Testis (tissue), 3 donors: ENCODE results near the gene SLC49A3. TPM values are rescaled to one million over a fixed set of nuclear protein-coding genes. Genes with fewer than 3 reads are reported as not detected.

ENCODE experiments used
- DNase-seq: peaks from one replicate; pipeline ENCODE4 v3.0.0-alpha.2; 2019
- H3K27ac ChIP-seq, 2 donors: fragments of 200-600 bp; sonication (generic); one replicate each; pipeline ENCODE4 v1.5.1; 2019
- H3K27me3 ChIP-seq: fragments of 200-600 bp; sonication (generic); one replicate; pipeline ENCODE4 v1.5.1; 2019
- H3K36me3 ChIP-seq: fragments of 200-600 bp; sonication (generic); one replicate; pipeline ENCODE4 v1.5.1; 2017; ENCODE audit warnings: low read depth; ENCODE audit errors: missing control alignments
- H3K4me1 ChIP-seq: fragments of 200-600 bp; sonication (generic); one replicate; pipeline ENCODE4 v1.5.1; 2019
- H3K4me3 ChIP-seq, 2 donors: fragments of 200-600 bp; sonication (generic); one replicate each; pipeline ENCODE4 v1.5.1; 2017 to 2019
- H3K9me3 ChIP-seq: fragments of 200-600 bp; sonication (generic); one replicate; pipeline ENCODE4 v1.5.1; 2017
- CTCF ChIP-seq, 3 experiments: fragments of 450-650 bp in 2 of 3; fragments of 200-600 bp in 1 of 3; sonication (generic) in 1 of 3; IDR thresholded peaks; one replicate each; pipeline ENCODE4 v1.5.1; 2016 to 2019; ENCODE audit warnings: antibody characterized with exemption in 3 of 3, mild to moderate bottlenecking in 2 of 3, moderate library complexity in 1 of 3
- POLR2A ChIP-seq: fragments of 450-650 bp; IDR thresholded peaks from one replicate; pipeline ENCODE4 v1.6.1; 2017; ENCODE audit warnings: antibody characterized with exemption, mild to moderate bottlenecking, moderate library complexity
- WGBS, 2 donors: methylation state at CpG; one replicate each; pipeline ENCODE4 v1.1.5; 2018; 5-methylcytosine and 5-hydroxymethylcytosine counted together
- intact Hi-C: fragments of 100-400 bp; cut with DNase I; formaldehyde crosslinking; loops from one replicate; pipeline ENCODE4 v1.15.1; 2023; ENCODE audit warnings: low total_unique reads
- polyA plus RNA-seq: library from polyadenylated mRNA; stranded (reverse); fragments of 350-450 nt; fragmentation: Illumina TruSeq; extraction: RNeasy Lipid Tissue Mini Kit (QIAGEN cat#74804); gene quantifications from one replicate; pipeline ENCODE4 v1.2.3, GENCODE V29; 2014; ENCODE audit warnings: low read depth, low replicate concordance; ENCODE audit not compliant: insufficient read depth
- total RNA-seq, 2 donors: library from RNA; depleted of rRNA; stranded (reverse); fragments of >200 nt; gene quantifications; one replicate each; pipeline ENCODE4 v1.2.3, GENCODE V29; 2016

The SLC49A3 gene
- total and polyA plus RNA-seq, 3 donors from 2014 or later = 7.3 to 23.5 (median 10.1) TPM

GRCh38 chr4:658681-659667 lies 30.0 kb downstream of the SLC49A3 start:
- no peak for DNase-seq
- intact Hi-C loops = no loop called here
- Histone ChIP-seq H3K36me3 (no peaks in the 10 kb centered on the region), H3K9me3 (no peaks in the 10 kb centered on the region), H3K27ac (no peak overlapping the region), H3K4me1 (peaks cover under 1% of the 10 kb centered on the region), H3K4me3 (no peak overlapping the region), H3K27me3 (no peaks in the 10 kb centered on the region)
- 73 to 90% methylated on average over 21 to 32 of the region's 32 CpGs for WGBS, 2 donors
- no peak for TF ChIP-seq CTCF (IDR thresholded peaks at IDR 0.05)
- TF ChIP-seq POLR2A = no peak

GRCh38 chr4:657834-658667 lies 30.9 kb downstream of the SLC49A3 start:
- H3K36me3 ChIP-seq = no peaks in the 10 kb centered on the region
- intact Hi-C loops = no loop called here
- H3K4me3 ChIP-seq = no peak overlapping the region
- no peaks in the 10 kb centered on the region for H3K9me3 ChIP-seq
- DNase-seq = no peak
- H3K4me1 ChIP-seq = no peaks in the 10 kb centered on the region
- no peak overlapping the region for H3K27ac ChIP-seq
- WGBS, 2 donors = 40 to 81% methylated on average over 2 to 27 of the region's 27 CpGs
- no peaks in the 10 kb centered on the region for H3K27me3 ChIP-seq
- TF ChIP-seq POLR2A (no peak), CTCF (IDR thresholded peaks at IDR 0.05) (no peak)

- 66 to 85% methylated on average over 8 to 18 of the region's 23 CpGs for WGBS, 2 donors
- no peaks in the 10 kb centered on the region for H3K4me1 ChIP-seq
- H3K36me3 ChIP-seq = no peaks in the 10 kb centered on the region
- no peak overlapping the region for H3K4me3 ChIP-seq
- no peak overlapping the region for H3K27ac ChIP-seq
- intact Hi-C loops = no loop called here
- no peaks in the 10 kb centered on the region for H3K9me3 ChIP-seq
- TF ChIP-seq CTCF (IDR thresholded peaks at IDR 0.05) (no peak), POLR2A (no peak)
- no peaks in the 10 kb centered on the region for H3K27me3 ChIP-seq
- no peak for DNase-seq
Observed at GRCh38 chr4:657338-657833, 31.6 kb downstream of the SLC49A3 start.

- Histone ChIP-seq H3K36me3 (no peaks in the 10 kb centered on the region), H3K4me3 (no peak overlapping the region), H3K27me3 (no peaks in the 10 kb centered on the region), H3K9me3 (no peaks in the 10 kb centered on the region), H3K27ac (no peak overlapping the region), H3K4me1 (no peaks in the 10 kb centered on the region)
- DNase-seq = no peak
- intact Hi-C loops = no loop called here
- 57 to 61% methylated on average over 35 to 55 of the region's 58 CpGs for WGBS, 2 donors
- TF ChIP-seq POLR2A = no peak
- no peak for TF ChIP-seq CTCF (IDR thresholded peaks at IDR 0.05)
Observed at GRCh38 chr4:656436-657337, 32.3 kb downstream of the SLC49A3 start.
